ENCODE measurements around the gene RNF114. TPM values are rescaled to one million over a fixed set of nuclear protein-coding genes. Genes with fewer than 3 reads are reported as not detected.
A peak's percentile ranks its signal among the peaks of the same experiment; 100 is the strongest.

Gene RNF114
- 10 to 100 TPM; 68.4 to 70.5 TPM for total RNA-seq

GRCh38 chr20:49936153-49937026 lies at the start of gene RNF114:
TSS of gene RNF114 (plus strand) at chr20:49936397. CDS start at chr20:49936413, 16 bp downstream.
- Mint-ChIP-seq H3K4me3 (peak within 1 kb of the TSS; percentile 90), H3K27me3 (no peaks in the 10 kb centered on the region), H3K36me3 (ENCODE audit: low read depth) (peaks cover 29% of the 10 kb centered on the region), H3K4me1 (ENCODE audit: low read depth) (peaks cover 36% of the 10 kb centered on the region), H3K27ac (peak within 1 kb of the TSS; percentile 91), H3K9me3 (no peaks in the 10 kb centered on the region)
- peak; percentile 92 for DNase-seq
- ATAC-seq, result peak; percentile 96
- intact Hi-C loops (cut with micrococcal nuclease), result no loop called here
- ChIA-PET CTCF (interaction anchor here (0.8 to 2.9 kb wide), 10 partner anchors 10 to 149 kb away, joined by 3 to 12 read pairs (median 4); partner anchors contain the start of gene SPATA2), POLR2A (interaction anchor here (0.9 to 3.5 kb wide), 6 partner anchors 9 to 176 kb away, joined by 3 to 22 read pairs (median 4); partner anchors contain the start of genes SPATA2 and UBE2V1)
- no peak for TF ChIP-seq CTCF (IDR thresholded peaks at IDR 0.05)

- POLR2A ChIA-PET, result interaction anchor here (0.9 kb wide), 1 partner anchor 275 kb away, joined by 3 read pairs; no protein-coding TSS in a partner anchor
- no peak for DNase-seq
- peaks cover 12% of the 10 kb centered on the region for H3K36me3 Mint-ChIP-seq (ENCODE audit: low read depth)
- CTCF ChIA-PET, result interaction anchor here (0.8 to 4.7 kb wide), 13 partner anchors 10 to 346 kb away, joined by 3 to 40 read pairs (median 5); no protein-coding TSS in a partner anchor
- no peaks in the 10 kb centered on the region for H3K27me3 Mint-ChIP-seq
- no peak overlapping the region for H3K4me3 Mint-ChIP-seq
- H3K27ac Mint-ChIP-seq, result no peak overlapping the region
- H3K4me1 Mint-ChIP-seq (ENCODE audit: low read depth), result peaks cover 10% of the 10 kb centered on the region
- no peaks in the 10 kb centered on the region for H3K9me3 Mint-ChIP-seq
- intact Hi-C loops (cut with micrococcal nuclease), result no loop called here
- TF ChIP-seq CTCF (IDR thresholded peaks at IDR 0.05), result no peak
- no peak for ATAC-seq
Observed at GRCh38 chr20:49886571-49887213, 49.5 kb upstream of the RNF114 start.

GRCh38 chr20:49887251-49888211 lies 48.7 kb upstream of the RNF114 start:
- no peaks in the 10 kb centered on the region for H3K9me3 Mint-ChIP-seq

More at GRCh38 chr20:49887251-49888211, 48.7 kb upstream of the RNF114 start:
- no peak overlapping the region for H3K4me3 Mint-ChIP-seq
- intact Hi-C loops (cut with micrococcal nuclease), result no loop called here
- POLR2A ChIA-PET, result interaction anchor here (0.5 to 0.9 kb wide), 2 partner anchors 173 to 276 kb away, joined by 3 read pairs; no protein-coding TSS in a partner anchor
- DNase-seq, result no peak
- peak overlapping the region; percentile 52 for H3K27ac Mint-ChIP-seq
- CTCF ChIA-PET, result interaction anchor here (0.6 to 4.7 kb wide), 31 partner anchors 8 to 512 kb away, joined by 3 to 40 read pairs (median 4); partner anchors contain the start of gene B4GALT5
- H3K27me3 Mint-ChIP-seq, result no peaks in the 10 kb centered on the region
- H3K36me3 Mint-ChIP-seq (ENCODE audit: low read depth), result peaks cover 9% of the 10 kb centered on the region
- ATAC-seq, result no peak
- H3K4me1 Mint-ChIP-seq (ENCODE audit: low read depth), result peaks cover 14% of the 10 kb centered on the region
- TF ChIP-seq CTCF (IDR thresholded peaks at IDR 0.05), result no peak
